Sigmoid colon (tissue), 7 donors: ENCODE results near the gene HELZ. TPM values are rescaled to one million over a fixed set of nuclear protein-coding genes. Genes with fewer than 3 reads are reported as not detected.

Experiments used
- DNase-seq: peaks from one replicate; pipeline ENCODE4 v3.0.0-alpha.2; 2019
- H3K27ac ChIP-seq, 4 donors: fragments of 200-600 bp; sonication (generic); one replicate each; pipeline ENCODE4 v1.5.1; 2016 to 2019; ENCODE audit warnings: mild to moderate bottlenecking in 1 of 4
- H3K27me3 ChIP-seq, 3 donors: fragments of 200-600 bp; sonication (generic); one replicate each; pipeline ENCODE4 v1.5.1; 2019; ENCODE audit warnings: mild to moderate bottlenecking in 1 of 3
- H3K36me3 ChIP-seq, 4 donors: fragments of 200-600 bp; sonication (generic); one replicate each; pipeline ENCODE4 v1.5.1; 2016 to 2019
- H3K4me1 ChIP-seq, 4 donors: fragments of 200-600 bp; sonication (generic); one replicate each; pipeline ENCODE4 v1.5.1; 2017 to 2019
- H3K4me3 ChIP-seq, 4 donors: fragments of 200-600 bp; sonication (generic); one replicate each; pipeline ENCODE4 v1.5.1; 2017 to 2019; ENCODE audit warnings: mild to moderate bottlenecking in 2 of 4, moderate library complexity in 1 of 4
- H3K9me3 ChIP-seq, 4 donors: fragments of 200-600 bp in 3 of 4; sonication (generic) in 3 of 4; one replicate each; pipeline versions ENCODE4 v1.5.1 to v1.6.1; 2013 to 2019
- CTCF ChIP-seq, 4 experiments: fragments of 450-650 bp in 3 of 4; fragments of 200-600 bp in 1 of 4; IDR thresholded peaks; one replicate each; pipeline ENCODE4 v1.5.1; 2016 to 2019; ENCODE audit warnings: antibody characterized with exemption in 4 of 4, mild to moderate bottlenecking in 3 of 4, moderate library complexity in 2 of 4
- EP300 ChIP-seq, 4 donors: sonication (generic); formaldehyde crosslinking; IDR thresholded peaks; one replicate each; pipeline ENCODE4 v1.6.1; 2017; ENCODE audit warnings: antibody characterized with exemption in 4 of 4
- POLR2A ChIP-seq, 2 donors: fragments of 450-650 bp; IDR thresholded peaks; one replicate each; pipeline ENCODE4 v1.6.1; 2016; ENCODE audit warnings: antibody characterized with exemption in 2 of 2, mild to moderate bottlenecking in 2 of 2, moderate library complexity in 2 of 2
- POLR2AphosphoS5 ChIP-seq, 4 donors: sonication (generic); formaldehyde crosslinking; IDR thresholded peaks; one replicate each; pipeline ENCODE4 v1.6.1; 2017; ENCODE audit warnings: antibody characterized with exemption in 4 of 4
- WGBS, 2 donors: extraction: QIAGEN DNeasy Blood & Tissue Kit; methylation state at CpG; one replicate each; pipeline ENCODE4 v1.1.7; 2013; 5-methylcytosine and 5-hydroxymethylcytosine counted together
- intact Hi-C: fragments of 100-400 bp; cut with DNase I; formaldehyde crosslinking; loops from one replicate; pipeline ENCODE4 v1.15.1; 2023
- polyA plus RNA-seq, 3 donors: library from polyadenylated mRNA; stranded (reverse); fragments of 200-250 nt; gene quantifications; one replicate each; pipeline ENCODE4 v1.2.3, GENCODE V29; 2013
- total RNA-seq, 4 donors: library from RNA; depleted of rRNA; stranded (reverse); fragments of >200 nt; gene quantifications; one replicate each; pipeline ENCODE4 v1.1.0, GENCODE V29; 2016
- donor health status: healthy with polysubstance abuse.
- donor health status: Bipolar disorder and iron deficiency.
- donor health status: healthy.

Gene HELZ
- total and polyA plus RNA-seq, 7 donors, result 2.4 to 61.5 (median 31.7) TPM

GRCh38 chr17:67137026-67137370 is 108.0 kb downstream of the HELZ start:
- no peak overlapping the region for H3K27ac ChIP-seq
- 97% methylated on average over 3 of the region's 3 CpGs for WGBS, 2 donors
- peaks cover 4 to 61% (median 7%) of the 10 kb centered on the region in 4 donors for H3K36me3 ChIP-seq
- intact Hi-C loops, result no loop called here
- no peaks in the 10 kb centered on the region for H3K9me3 ChIP-seq
- TF ChIP-seq EP300 (IDR thresholded peaks at IDR 0.05) (no peak), POLR2A (IDR thresholded peaks at IDR 0.05) (no peak), CTCF (IDR thresholded peaks at IDR 0.05) (no peak), POLR2AphosphoS5 (IDR thresholded peaks at IDR 0.05) (no peak)
- no peak overlapping the region for H3K4me3 ChIP-seq
- no peak for DNase-seq
- no peaks in the 10 kb centered on the region for H3K27me3 ChIP-seq
- no peaks in the 10 kb centered on the region for H3K4me1 ChIP-seq

GRCh38 chr17:67136191-67137025 is 108.6 kb downstream of the HELZ start:
- DNase-seq, result no peak
- no peaks in the 10 kb centered on the region for H3K4me1 ChIP-seq
- no peak overlapping the region for H3K4me3 ChIP-seq
- H3K9me3 ChIP-seq, result no peaks in the 10 kb centered on the region
- no peak overlapping the region for H3K27ac ChIP-seq
- intact Hi-C loops, result no loop called here
- H3K36me3 ChIP-seq, result peaks cover 4 to 55% (median 7%) of the 10 kb centered on the region in 4 donors
- H3K27me3 ChIP-seq, result no peaks in the 10 kb centered on the region
- 92% methylated on average over 5 of the region's 5 CpGs for WGBS, 2 donors
- TF ChIP-seq EP300 (IDR thresholded peaks at IDR 0.05), result no peak
- no peak for TF ChIP-seq CTCF (IDR thresholded peaks at IDR 0.05)
- TF ChIP-seq POLR2AphosphoS5 (IDR thresholded peaks at IDR 0.05), result no peak
- no peak for TF ChIP-seq POLR2A (IDR thresholded peaks at IDR 0.05)

- Histone ChIP-seq H3K4me1 (no peaks in the 10 kb centered on the region), H3K27me3 (no peaks in the 10 kb centered on the region), H3K4me3 (no peak overlapping the region), H3K27ac (no peak overlapping the region), H3K9me3 (no peaks in the 10 kb centered on the region), H3K36me3 (peaks cover 4 to 49% (median 10%) of the 10 kb centered on the region in 4 donors)
- intact Hi-C loops, result no loop called here
- no peak for TF ChIP-seq POLR2AphosphoS5 (IDR thresholded peaks at IDR 0.05)
- TF ChIP-seq EP300 (IDR thresholded peaks at IDR 0.05), result no peak
- TF ChIP-seq CTCF (IDR thresholded peaks at IDR 0.05), result no peak
- no peak for TF ChIP-seq POLR2A (IDR thresholded peaks at IDR 0.05)
- DNase-seq, result no peak
These were observed 111.8 kb downstream of the HELZ start for GRCh38 chr17:67133161-67133560.

GRCh38 chr17:67132366-67132765 is 112.6 kb downstream of the HELZ start:
- TF ChIP-seq CTCF (IDR thresholded peaks at IDR 0.05), result no peak
- no peak for TF ChIP-seq POLR2AphosphoS5 (IDR thresholded peaks at IDR 0.05)
- TF ChIP-seq EP300 (IDR thresholded peaks at IDR 0.05), result no peak
- no peak for TF ChIP-seq POLR2A (IDR thresholded peaks at IDR 0.05)
- Histone ChIP-seq H3K9me3 (no peaks in the 10 kb centered on the region), H3K36me3 (peaks cover 4 to 50% (median 11%) of the 10 kb centered on the region in 4 donors), H3K27me3 (no peaks in the 10 kb centered on the region), H3K27ac (no peak overlapping the region), H3K4me3 (no peak overlapping the region), H3K4me1 (no peaks in the 10 kb centered on the region)
- WGBS, 2 donors, result 68 to 86% methylated on average over 1 of the region's 1 CpG
- intact Hi-C loops, result no loop called here
- DNase-seq, result no peak
